Ishikawa (cell line): Measurements from ENCODE around the gene BTF3L4.

Experiments used
- CEBPB ChIP-seq: IDR thresholded peaks from 2 replicates; pipeline ENCODE4 v1.6.1; 2012
- CREB1 ChIP-seq: IDR thresholded peaks from 2 replicates; pipeline ENCODE4 v1.6.1; 2012; ENCODE audit warnings: low read depth
- EGR1 ChIP-seq: IDR thresholded peaks from 2 replicates; pipeline ENCODE4 v1.6.1; 2012
- EP300 ChIP-seq: IDR thresholded peaks from 2 replicates; pipeline ENCODE4 v1.6.1; 2012; ENCODE audit warnings: borderline replicate concordance
- FOXM1 ChIP-seq: IDR thresholded peaks from 2 replicates; pipeline ENCODE4 v1.6.1; 2012; ENCODE audit warnings: low read depth, borderline replicate concordance
- NFIC ChIP-seq: IDR thresholded peaks from 2 replicates; pipeline ENCODE4 v1.6.1; 2012
- RAD21 ChIP-seq: IDR thresholded peaks from 2 replicates; pipeline ENCODE4 v1.6.1; 2012; ENCODE audit warnings: low read depth
- TAF1 ChIP-seq: IDR thresholded peaks from 2 replicates; pipeline ENCODE4 v1.6.1; 2012; ENCODE audit warnings: low read depth, mild to moderate bottlenecking
- TCF12 ChIP-seq: IDR thresholded peaks from 2 replicates; pipeline ENCODE4 v1.6.1; 2012; ENCODE audit warnings: low read depth
- TEAD4 ChIP-seq: IDR thresholded peaks from 2 replicates; pipeline ENCODE4 v1.6.1; 2012
- USF1 ChIP-seq: IDR thresholded peaks from 2 replicates; pipeline ENCODE4 v1.6.1; 2012
- YY1 ChIP-seq: IDR thresholded peaks from 2 replicates; pipeline ENCODE4 v1.6.1; 2012; ENCODE audit warnings: low read depth
- ZBTB7A ChIP-seq: IDR thresholded peaks from 2 replicates; pipeline ENCODE4 v1.6.1; 2012; ENCODE audit warnings: low read depth
- TF ChIP-seq, protein P1 (sequence below): IDR thresholded peaks from 2 replicates; pipeline ENCODE4 v1.6.1; 2012
- TF ChIP-seq, protein P2 (sequence below): IDR thresholded peaks from 2 replicates; pipeline ENCODE4 v1.6.1; 2012; ENCODE audit warnings: low read depth, mild to moderate bottlenecking

BTF3L4 gene

DNA sequence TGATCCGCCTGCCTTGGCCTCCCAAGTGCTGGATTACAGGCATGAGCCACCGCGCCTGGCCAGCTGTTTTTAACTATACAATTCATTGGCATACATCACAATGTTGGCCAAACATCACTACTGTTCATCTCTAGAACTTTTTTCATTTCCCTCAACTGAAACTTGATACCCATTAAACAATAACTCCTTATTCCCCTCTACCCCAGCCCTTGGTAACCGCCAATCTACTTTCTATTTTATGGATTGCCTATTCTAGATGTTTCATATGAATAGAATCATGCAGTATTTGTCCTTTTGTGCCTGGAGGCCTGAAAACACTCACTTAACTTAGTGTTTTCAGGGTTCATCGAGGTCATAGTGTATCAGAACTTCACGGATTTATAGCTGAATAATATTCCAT is 16.2 kb downstream of the BTF3L4 start:
- TF ChIP-seq EGR1 (no peak), EP300 (no peak), NFIC (no peak), YY1 (no peak), USF1 (no peak), CEBPB (no peak), ZBTB7A (no peak), TAF1 (no peak), TCF12 (no peak)
- TF ChIP-seq, protein P1, sequence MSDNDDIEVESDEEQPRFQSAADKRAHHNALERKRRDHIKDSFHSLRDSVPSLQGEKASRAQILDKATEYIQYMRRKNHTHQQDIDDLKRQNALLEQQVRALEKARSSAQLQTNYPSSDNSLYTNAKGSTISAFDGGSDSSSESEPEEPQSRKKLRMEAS = no peak
- TF ChIP-seq, protein P2, sequence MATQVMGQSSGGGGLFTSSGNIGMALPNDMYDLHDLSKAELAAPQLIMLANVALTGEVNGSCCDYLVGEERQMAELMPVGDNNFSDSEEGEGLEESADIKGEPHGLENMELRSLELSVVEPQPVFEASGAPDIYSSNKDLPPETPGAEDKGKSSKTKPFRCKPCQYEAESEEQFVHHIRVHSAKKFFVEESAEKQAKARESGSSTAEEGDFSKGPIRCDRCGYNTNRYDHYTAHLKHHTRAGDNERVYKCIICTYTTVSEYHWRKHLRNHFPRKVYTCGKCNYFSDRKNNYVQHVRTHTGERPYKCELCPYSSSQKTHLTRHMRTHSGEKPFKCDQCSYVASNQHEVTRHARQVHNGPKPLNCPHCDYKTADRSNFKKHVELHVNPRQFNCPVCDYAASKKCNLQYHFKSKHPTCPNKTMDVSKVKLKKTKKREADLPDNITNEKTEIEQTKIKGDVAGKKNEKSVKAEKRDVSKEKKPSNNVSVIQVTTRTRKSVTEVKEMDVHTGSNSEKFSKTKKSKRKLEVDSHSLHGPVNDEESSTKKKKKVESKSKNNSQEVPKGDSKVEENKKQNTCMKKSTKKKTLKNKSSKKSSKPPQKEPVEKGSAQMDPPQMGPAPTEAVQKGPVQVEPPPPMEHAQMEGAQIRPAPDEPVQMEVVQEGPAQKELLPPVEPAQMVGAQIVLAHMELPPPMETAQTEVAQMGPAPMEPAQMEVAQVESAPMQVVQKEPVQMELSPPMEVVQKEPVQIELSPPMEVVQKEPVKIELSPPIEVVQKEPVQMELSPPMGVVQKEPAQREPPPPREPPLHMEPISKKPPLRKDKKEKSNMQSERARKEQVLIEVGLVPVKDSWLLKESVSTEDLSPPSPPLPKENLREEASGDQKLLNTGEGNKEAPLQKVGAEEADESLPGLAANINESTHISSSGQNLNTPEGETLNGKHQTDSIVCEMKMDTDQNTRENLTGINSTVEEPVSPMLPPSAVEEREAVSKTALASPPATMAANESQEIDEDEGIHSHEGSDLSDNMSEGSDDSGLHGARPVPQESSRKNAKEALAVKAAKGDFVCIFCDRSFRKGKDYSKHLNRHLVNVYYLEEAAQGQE = no peak

DNA sequence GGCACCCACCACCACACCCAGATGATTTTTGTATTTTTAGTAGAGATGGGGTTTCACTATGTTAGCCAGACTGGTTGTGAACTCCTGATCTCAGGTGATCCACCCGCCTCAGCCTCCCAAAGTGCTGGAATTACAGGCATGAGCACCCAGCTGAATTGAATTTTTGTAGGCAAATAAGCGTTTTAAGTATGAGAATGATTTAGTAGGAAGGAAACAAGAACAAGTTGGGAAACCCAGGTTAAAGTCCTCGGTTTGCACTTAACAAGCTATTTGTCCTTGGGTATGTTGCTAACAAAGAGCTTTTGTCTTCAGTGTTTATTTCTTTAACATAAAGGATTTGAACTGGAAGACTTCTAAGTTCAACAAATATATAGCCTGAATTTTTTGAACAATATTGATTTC is 23.9 kb downstream of the BTF3L4 start:
- no peak for TF ChIP-seq NFIC
- TF ChIP-seq, protein P2 = no peak
- no peak for TF ChIP-seq CEBPB
- no peak for TF ChIP-seq ZBTB7A
- no peak for TF ChIP-seq EP300
- TF ChIP-seq FOXM1 = no peak
- no peak for TF ChIP-seq TEAD4
- TF ChIP-seq YY1 = no peak
- no peak for TF ChIP-seq TCF12
- TF ChIP-seq USF1 = no peak
- TF ChIP-seq, protein P1 = no peak
- TF ChIP-seq TAF1 = no peak
- TF ChIP-seq EGR1 = no peak
- TF ChIP-seq RAD21 = no peak
- no peak for TF ChIP-seq CREB1

DNA sequence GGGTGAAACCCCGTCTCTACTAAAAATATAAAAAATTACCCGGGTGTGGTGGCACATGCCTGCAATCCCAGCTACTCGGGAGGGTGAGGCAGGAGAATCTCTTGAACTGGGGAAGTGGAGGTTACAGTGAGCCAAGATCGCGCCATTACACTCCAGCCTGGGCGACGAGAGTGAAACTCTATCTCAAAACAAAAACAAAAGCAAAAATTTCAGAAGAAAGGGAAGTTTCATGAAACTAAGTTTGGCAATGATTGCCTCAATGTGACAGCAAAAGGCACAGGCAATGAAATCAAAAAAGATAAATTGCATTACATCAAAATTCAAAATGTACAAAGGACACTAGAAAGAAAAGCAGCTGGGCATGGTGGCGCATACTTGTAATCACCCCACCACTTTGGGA is 40.1 kb downstream of the BTF3L4 start:
- TF ChIP-seq YY1 (no peak), EP300 (no peak), EGR1 (no peak), TEAD4 (no peak), RAD21 (no peak), ZBTB7A (no peak), TCF12 (no peak), CEBPB (no peak), TAF1 (no peak), FOXM1 (no peak), CREB1 (no peak), USF1 (no peak), NFIC (no peak)
- TF ChIP-seq, protein P2 = no peak
- TF ChIP-seq, protein P1 = no peak
